Neutrophil (primary cell): ENCODE results near the gene CCT8.

ENCODE experiments used
- H3K27ac ChIP-seq: fragments of 200-600 bp; sonication (generic); 2 replicates; pipeline ENCODE4 v1.5.1; 2016; ENCODE audit warnings: mild to moderate bottlenecking, moderate library complexity
- H3K27me3 ChIP-seq: fragments of 200-600 bp; sonication (generic); 2 replicates; pipeline ENCODE4 v1.6.0; 2016; ENCODE audit warnings: mild to moderate bottlenecking
- H3K36me3 ChIP-seq: fragments of 200-600 bp; sonication (generic); 2 replicates; pipeline ENCODE4 v1.5.1; 2017
- H3K4me1 ChIP-seq, 2 experiments: fragments of 200-600 bp in 1 of 2; sonication (generic) in 1 of 2; 1 replicate in 1 of 2; 2 replicates in 1 of 2; pipeline versions ENCODE4 v1.5.1 to v1.6.1; 2013 to 2016; ENCODE audit warnings: low read depth in 1 of 2, low read length in 1 of 2, mild to moderate bottlenecking in 1 of 2, moderate library complexity in 1 of 2; ENCODE audit not compliant: control insufficient read depth in 1 of 2, insufficient read depth in 1 of 2
- H3K4me3 ChIP-seq, 2 experiments: fragments of 200-600 bp in 1 of 2; sonication (generic) in 1 of 2; 1 replicate in 1 of 2; 2 replicates in 1 of 2; pipeline ENCODE4 v1.5.1; 2013 to 2016; ENCODE audit warnings: low read depth in 1 of 2, low read length in 1 of 2, mild to moderate bottlenecking in 1 of 2, moderate library complexity in 1 of 2
- H3K9me3 ChIP-seq: fragments of 200-600 bp; sonication (generic); 2 replicates; pipeline ENCODE4 v1.5.1; 2016
- CTCF ChIP-seq: fragments of 200-600 bp; sonication (generic); IDR thresholded peaks from 2 replicates; pipeline ENCODE4 v1.5.1; 2016; ENCODE audit warnings: antibody characterized with exemption

CCT8 gene

GRCh38 chr21:29056538-29057050 is 16.9 kb downstream of the CCT8 start:
- Histone ChIP-seq H3K36me3 (peaks cover 90% of the 10 kb centered on the region), H3K9me3 (no peaks in the 10 kb centered on the region), H3K27me3 (no peaks in the 10 kb centered on the region), H3K4me1 (no peaks in the 10 kb centered on the region), H3K4me3 (no peak overlapping the region), H3K27ac (no peak overlapping the region)
- no peak for TF ChIP-seq CTCF

DNA sequence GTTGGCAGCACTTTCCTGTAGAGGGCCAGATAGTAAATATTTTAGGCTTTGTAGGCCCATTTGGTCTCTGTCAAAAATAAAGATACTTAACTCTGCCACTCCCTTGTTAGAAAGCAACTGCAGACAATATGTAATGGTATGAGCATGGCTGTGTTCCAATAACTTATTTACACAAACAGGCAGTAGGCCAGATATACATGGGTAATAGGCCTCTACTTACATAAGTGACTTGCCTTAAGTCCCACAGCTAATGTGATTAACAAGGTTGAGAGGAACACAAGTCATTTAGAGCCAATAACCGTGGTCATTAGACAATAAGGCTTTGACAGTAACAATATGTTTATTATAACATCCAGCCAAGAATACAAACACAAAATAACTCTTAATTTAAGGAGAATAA is 17.4 kb downstream of the CCT8 start:
- no peaks in the 10 kb centered on the region for H3K27me3 ChIP-seq
- no peaks in the 10 kb centered on the region for H3K4me1 ChIP-seq
- no peak for TF ChIP-seq CTCF
- peaks cover 90% of the 10 kb centered on the region for H3K36me3 ChIP-seq
- no peak overlapping the region for H3K4me3 ChIP-seq
- H3K27ac ChIP-seq: no peak overlapping the region
- no peaks in the 10 kb centered on the region for H3K9me3 ChIP-seq

- no peak overlapping the region for H3K4me3 ChIP-seq
- H3K27ac ChIP-seq: no peak overlapping the region
- H3K36me3 ChIP-seq: peaks cover 90% of the 10 kb centered on the region
- H3K4me1 ChIP-seq: no peaks in the 10 kb centered on the region
- no peaks in the 10 kb centered on the region for H3K27me3 ChIP-seq
- H3K9me3 ChIP-seq: no peaks in the 10 kb centered on the region
- TF ChIP-seq CTCF: no peak
These were observed 18.4 kb downstream of the CCT8 start for GRCh38 chr21:29055080-29055479.

GRCh38 chr21:29053656-29054055 is 19.8 kb downstream of the CCT8 start:
- Histone ChIP-seq H3K27me3 (no peaks in the 10 kb centered on the region), H3K36me3 (peaks cover 91% of the 10 kb centered on the region), H3K27ac (no peak overlapping the region), H3K9me3 (no peaks in the 10 kb centered on the region), H3K4me3 (no peak overlapping the region), H3K4me1 (no peaks in the 10 kb centered on the region)
- TF ChIP-seq CTCF: no peak

GRCh38 chr21:29053011-29053553 is 20.4 kb downstream of the CCT8 start:
- TF ChIP-seq CTCF: no peak
- Histone ChIP-seq H3K27me3 (no peaks in the 10 kb centered on the region), H3K9me3 (no peaks in the 10 kb centered on the region), H3K4me1 (no peaks in the 10 kb centered on the region), H3K4me3 (no peak overlapping the region), H3K27ac (no peak overlapping the region), H3K36me3 (peaks cover 93% of the 10 kb centered on the region)
